Mesodermal cell (in vitro differentiated cells): ENCODE data around the gene ARID1B.

Experiments
- H3K27ac ChIP-seq: 2 replicates; pipeline ENCODE4 v1.7.0; 2013; ENCODE audit warnings: mild to moderate bottlenecking, low read depth, low read length, moderate library complexity; ENCODE audit not compliant: severe bottlenecking
- H3K36me3 ChIP-seq: 2 replicates; pipeline ENCODE4 v1.7.1; 2013; ENCODE audit warnings: mild to moderate bottlenecking, low read length, moderate library complexity; ENCODE audit not compliant: control insufficient read depth, insufficient read depth
- H3K4me1 ChIP-seq: one replicate; pipeline ENCODE4 v1.7.1; 2013; ENCODE audit warnings: mild to moderate bottlenecking, low read length; ENCODE audit not compliant: insufficient read depth, control insufficient read depth, poor library complexity, severe bottlenecking
- H3K4me3 ChIP-seq: 2 replicates; pipeline ENCODE4 v1.7.0; 2013; ENCODE audit warnings: low read length, control low read depth, mild to moderate bottlenecking; ENCODE audit not compliant: insufficient read depth, poor library complexity, severe bottlenecking; ENCODE audit errors: extremely low read depth
- H3K9me3 ChIP-seq: 2 replicates; pipeline ENCODE4 v1.7.1; 2013; ENCODE audit warnings: mild to moderate bottlenecking, low read length, moderate library complexity; ENCODE audit not compliant: control insufficient read depth
- WGBS, 2 experiments: methylation state at CpG; one replicate each; pipeline ENCODE4 v1.1.5; 2013; ENCODE audit warnings: missing lambda C conversion rate in 2 of 2; ENCODE audit not compliant: insufficient coverage in 2 of 2; 5-methylcytosine and 5-hydroxymethylcytosine counted together

ARID1B gene

DNA sequence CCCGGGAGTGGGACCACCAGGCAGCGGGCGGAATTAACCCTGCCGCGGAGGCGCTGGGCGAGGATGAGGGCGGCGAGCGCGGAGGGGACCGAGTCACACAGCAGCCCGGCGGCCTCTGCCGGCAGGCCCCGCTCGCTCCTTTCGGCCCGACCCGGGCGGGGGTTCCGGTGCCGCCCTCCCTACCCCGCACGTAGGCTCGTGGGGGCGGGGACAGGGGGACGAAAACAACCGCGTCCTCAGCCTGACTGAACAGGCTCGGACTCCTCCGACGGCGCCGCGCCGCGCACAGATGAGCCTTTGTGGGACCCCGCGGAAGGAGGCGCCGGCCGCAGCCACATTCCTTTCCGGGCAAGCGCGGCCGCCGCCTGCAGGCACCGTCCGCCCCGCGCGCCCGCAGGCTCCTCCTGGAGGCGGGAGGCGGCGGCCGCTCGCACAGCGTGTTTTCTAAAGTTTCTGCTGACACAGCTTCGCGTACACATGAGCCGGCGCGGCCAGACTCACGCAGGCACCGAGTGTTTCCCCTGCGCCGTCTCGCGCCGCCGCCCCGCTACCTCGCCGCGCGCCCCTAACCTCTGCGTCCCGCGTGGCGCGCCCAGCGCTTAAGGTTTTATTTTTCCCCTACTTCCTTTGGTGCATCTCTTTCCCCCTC, 244.3 kb downstream of the ARID1B start:
- peak overlapping the region; percentile 100 for H3K27ac ChIP-seq
- 0 to 1% methylated on average over 58 to 76 of the region's 84 CpGs for WGBS, 2 experiments
- peaks cover 6% of the 10 kb centered on the region for H3K9me3 ChIP-seq
- peaks cover 9% of the 10 kb centered on the region for H3K36me3 ChIP-seq
- H3K4me3 ChIP-seq: peak overlapping the region; percentile 66
- peaks cover 9% of the 10 kb centered on the region for H3K4me1 ChIP-seq

DNA sequence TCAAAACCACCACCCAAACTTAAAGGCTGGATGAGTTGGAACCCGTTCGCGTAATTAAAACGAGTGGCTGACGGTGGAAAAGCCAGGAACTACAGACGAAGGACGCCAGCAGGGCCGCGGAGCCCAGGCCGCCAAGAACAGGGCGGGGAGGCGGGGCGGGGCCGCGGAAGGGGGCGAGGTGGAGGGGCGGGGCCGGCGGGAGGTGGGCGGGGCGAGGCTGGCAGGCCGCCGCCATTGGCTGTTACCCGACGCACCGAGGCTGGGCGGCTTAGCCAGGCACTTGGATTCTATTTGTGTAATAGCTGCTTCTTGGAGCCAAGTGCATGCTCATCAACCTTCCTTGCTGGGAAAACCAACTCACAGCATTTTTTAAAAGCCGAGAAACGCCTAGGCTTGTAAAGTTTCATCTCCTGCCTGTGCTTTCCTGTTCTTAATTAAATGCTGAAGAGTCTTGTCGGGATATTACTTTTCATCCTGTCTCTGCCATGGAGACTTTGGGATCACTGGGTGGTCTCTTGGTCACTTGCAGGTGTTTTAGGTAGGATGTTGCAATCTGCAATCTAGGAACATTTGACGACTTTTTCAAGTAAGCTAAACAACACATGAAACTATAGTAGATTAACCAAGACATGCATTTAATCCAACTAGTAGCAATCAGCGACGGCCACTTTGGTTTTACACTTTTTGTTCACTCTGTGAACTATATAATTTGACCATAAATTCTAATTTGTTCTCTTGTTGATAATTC, 245.0 kb downstream of the ARID1B start:
- WGBS, 2 experiments: 0 to 4% methylated on average over 2 to 12 of the region's 33 CpGs
- Histone ChIP-seq H3K27ac (peak overlapping the region; percentile 100), H3K9me3 (peaks cover 6% of the 10 kb centered on the region), H3K4me3 (peak overlapping the region; percentile 66), H3K36me3 (peaks cover 9% of the 10 kb centered on the region), H3K4me1 (peaks cover 9% of the 10 kb centered on the region)

- Histone ChIP-seq H3K4me3 (no peak overlapping the region), H3K4me1 (peaks cover 9% of the 10 kb centered on the region), H3K9me3 (peaks cover 6% of the 10 kb centered on the region), H3K36me3 (peaks cover 9% of the 10 kb centered on the region), H3K27ac (no peak overlapping the region)
- WGBS, 2 experiments: 83% methylated on average over 1 of the region's 2 CpGs; no CpG with 5 or more reads in 1 of the 2 experiments
These were observed 246.8 kb downstream of the ARID1B start for GRCh38 chr6:157023958-157024357.

DNA sequence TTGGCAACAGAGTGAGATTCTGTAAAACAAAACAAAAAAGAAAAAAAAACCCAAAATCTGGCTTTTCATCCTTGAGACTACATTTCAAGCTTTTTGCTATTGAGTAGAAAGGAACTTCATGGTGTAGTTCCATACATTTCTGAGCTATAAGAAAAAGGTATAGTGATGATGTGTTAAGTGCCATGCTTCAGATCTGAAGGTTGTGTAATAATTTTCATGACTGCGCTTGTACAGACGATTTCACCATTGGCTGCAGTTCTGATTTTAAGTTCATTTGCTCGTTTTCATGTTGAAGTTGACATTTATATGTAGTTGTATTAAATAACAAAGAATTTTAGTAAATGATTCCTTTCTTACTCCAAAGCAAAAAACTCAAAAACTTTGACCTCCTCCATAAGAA, 247.6 kb downstream of the ARID1B start:
- Histone ChIP-seq H3K9me3 (peaks cover 6% of the 10 kb centered on the region), H3K36me3 (peaks cover 13% of the 10 kb centered on the region), H3K27ac (no peak overlapping the region), H3K4me1 (peaks cover 4% of the 10 kb centered on the region), H3K4me3 (no peak overlapping the region)
- WGBS, 2 experiments: 100% methylated on average over 2 of the region's 3 CpGs; no CpG with 5 or more reads in 1 of the 2 experiments

DNA sequence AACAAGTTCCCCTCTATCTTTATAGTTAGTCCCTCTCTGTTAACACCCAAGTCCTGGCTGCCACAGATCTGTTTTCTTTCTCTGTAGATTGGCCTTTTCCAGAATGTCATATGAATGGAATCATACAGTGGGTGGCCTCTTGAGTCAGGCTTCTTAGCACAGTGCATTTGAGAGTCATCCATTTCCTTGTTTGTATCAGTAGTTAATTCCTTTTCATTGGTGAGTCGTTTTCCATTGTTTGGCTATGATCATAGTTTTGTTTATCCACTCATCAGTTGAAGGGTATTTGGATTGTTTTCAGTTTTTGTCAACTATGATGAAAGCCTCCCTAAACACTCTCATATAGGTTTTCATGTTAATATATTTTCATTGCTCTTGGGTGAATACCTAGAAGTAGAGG, 248.3 kb downstream of the ARID1B start:
- Histone ChIP-seq H3K27ac (no peak overlapping the region), H3K9me3 (peaks cover 6% of the 10 kb centered on the region), H3K4me3 (no peak overlapping the region), H3K4me1 (peaks cover 3% of the 10 kb centered on the region), H3K36me3 (peaks cover 14% of the 10 kb centered on the region)
- no CpG with 5 or more reads among the region's 1 CpG for WGBS, 2 experiments

GRCh38 chr6:157029980-157030690, 253.0 kb downstream of the ARID1B start:
- Histone ChIP-seq H3K4me3 (no peak overlapping the region), H3K4me1 (peaks cover 4% of the 10 kb centered on the region), H3K27ac (no peak overlapping the region), H3K36me3 (peaks cover 14% of the 10 kb centered on the region), H3K9me3 (peaks cover 6% of the 10 kb centered on the region)
- WGBS, 2 experiments: 93 to 98% methylated on average over 4 of the region's 4 CpGs

- 96% methylated on average over 9 of the region's 10 CpGs; no CpG with 5 or more reads in 1 of the 2 experiments for WGBS, 2 experiments
- Histone ChIP-seq H3K4me3 (no peak overlapping the region), H3K9me3 (no peaks in the 10 kb centered on the region), H3K27ac (no peak overlapping the region), H3K36me3 (peaks cover 12% of the 10 kb centered on the region), H3K4me1 (peaks cover 5% of the 10 kb centered on the region)
These were observed 253.6 kb downstream of the ARID1B start for GRCh38 chr6:157030755-157031154.

DNA sequence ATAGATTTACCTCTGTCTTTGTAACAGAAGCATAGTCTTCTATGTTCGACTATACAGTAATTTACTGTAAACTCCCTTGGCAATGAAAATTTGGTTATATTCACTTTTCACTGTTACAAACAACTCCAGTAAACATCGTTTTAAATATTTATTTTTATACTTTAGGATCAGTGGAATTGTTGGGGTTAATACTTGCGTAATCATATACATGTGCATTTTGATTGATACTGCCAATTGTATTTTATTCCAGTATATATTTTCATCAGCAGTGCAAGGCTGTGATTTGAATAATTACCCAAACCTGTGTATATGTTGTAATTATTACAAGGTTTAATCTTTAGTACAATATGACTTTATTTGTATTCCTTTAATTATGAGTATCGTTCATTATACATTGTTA, 255.7 kb downstream of the ARID1B start:
- Histone ChIP-seq H3K27ac (no peak overlapping the region), H3K4me1 (peaks cover 5% of the 10 kb centered on the region), H3K9me3 (no peaks in the 10 kb centered on the region), H3K36me3 (peaks cover 4% of the 10 kb centered on the region), H3K4me3 (no peak overlapping the region)
- WGBS, 2 experiments: 100% methylated on average over 1 of the region's 4 CpGs

DNA sequence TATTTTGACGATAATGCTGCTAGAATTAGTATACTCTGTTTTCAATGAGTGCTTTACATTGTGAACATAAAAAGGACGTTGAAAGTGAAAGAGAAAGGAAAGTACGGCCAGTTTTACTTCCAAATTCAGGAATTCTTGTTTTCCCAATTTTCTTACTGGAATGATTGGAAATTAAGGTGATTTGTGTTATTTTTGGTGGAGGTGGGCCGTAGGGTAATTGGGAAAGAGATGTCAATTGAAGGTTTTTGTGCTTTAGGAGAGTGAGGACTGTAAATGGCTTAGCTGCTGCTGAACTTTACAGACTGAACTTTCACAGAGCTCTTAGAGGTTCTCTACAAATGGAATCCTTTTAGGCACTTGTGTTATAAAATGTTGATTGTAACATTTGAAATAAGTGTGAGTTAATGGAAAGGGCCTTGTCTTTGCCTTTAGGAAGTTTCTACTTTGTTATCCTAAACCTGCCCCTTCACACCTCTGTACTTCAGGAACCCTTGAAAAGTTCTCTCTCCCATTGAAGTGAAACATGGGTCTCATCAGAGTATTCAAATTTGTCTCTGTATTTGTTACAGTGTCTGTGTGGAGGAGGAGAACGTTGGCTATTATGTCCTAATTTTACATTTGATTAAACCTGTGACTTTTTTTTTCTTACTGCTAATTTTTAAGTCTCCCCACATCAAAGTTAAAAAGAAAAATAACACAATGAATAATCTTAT, 256.4 kb downstream of the ARID1B start:
- Histone ChIP-seq H3K4me3 (no peak overlapping the region), H3K4me1 (peaks cover 5% of the 10 kb centered on the region), H3K9me3 (no peaks in the 10 kb centered on the region), H3K36me3 (peaks cover 5% of the 10 kb centered on the region), H3K27ac (no peak overlapping the region)
- WGBS, 2 experiments: 60 to 79% methylated on average over 3 of the region's 5 CpGs

- Histone ChIP-seq H3K4me3 (no peak overlapping the region), H3K9me3 (no peaks in the 10 kb centered on the region), H3K36me3 (peaks cover 5% of the 10 kb centered on the region), H3K4me1 (peaks cover 5% of the 10 kb centered on the region), H3K27ac (no peak overlapping the region)
- WGBS, 2 experiments: 45 to 50% methylated on average over 2 of the region's 6 CpGs
These were observed 257.5 kb downstream of the ARID1B start for GRCh38 chr6:157034436-157035230.
